NCI-H128 (cell line): ENCODE measurements around the gene GNG7.
"Not testable (repeated sequence)": the region's sequence is repeated elsewhere in the genome, so short reads cannot be mapped to it uniquely, and the experiment has no call there.

Experiments used
- DNase-seq: peaks from one replicate; lab custom pipeline; 2025; ENCODE audit not compliant: unreplicated experiment; lab: John Stamatoyannopoulos, UW

GNG7 gene

GRCh38 chr19:2475702-2476450, 226.6 kb downstream of the GNG7 start, which contains the start of gene GADD45B:
TSS of gene GADD45B (plus strand) at chr19:2476127. CDS start at chr19:2476359, 232 bp downstream.
- peak; percentile 51 for DNase-seq

- DNase-seq, result no peak
Measured at GRCh38 chr19:2475018-2475701, 227.3 kb downstream of the GNG7 start.

- peak; percentile 12 for DNase-seq
Measured at GRCh38 chr19:2474232-2475017, 228.1 kb downstream of the GNG7 start.

GRCh38 chr19:2469915-2470200, 232.6 kb downstream of the GNG7 start:
- DNase-seq, result not testable (repeated sequence)

- no peak for DNase-seq
Measured at GRCh38 chr19:2469102-2469914, 233.2 kb downstream of the GNG7 start.

GRCh38 chr19:2468596-2468995, 233.9 kb downstream of the GNG7 start:
- DNase-seq, result no peak

GRCh38 chr19:2464389-2464788, 238.1 kb downstream of the GNG7 start:
- DNase-seq, result no peak

GRCh38 chr19:2463694-2464093, 238.8 kb downstream of the GNG7 start:
- not testable (repeated sequence) for DNase-seq

GRCh38 chr19:2462635-2463421, 239.7 kb downstream of the GNG7 start:
- no peak for DNase-seq

GRCh38 chr19:2461751-2462634, 240.5 kb downstream of the GNG7 start:
- DNase-seq, result no peak
